NCI-H187 treated with DMSO at 0.1 percent for 48 hours (cell line): ENCODE data around the gene GCNT1.
"Not testable (repeated sequence)": the region's sequence is repeated elsewhere in the genome, so short reads cannot be mapped to it uniquely, and the experiment has no call there.

Experiments used
- DNase-seq: peaks from one replicate; lab custom pipeline; 2025; lab: John Stamatoyannopoulos, UW

Gene GCNT1

GRCh38 chr9:76490249-76490990 lies 31.4 kb downstream of the GCNT1 start:
- no peak for DNase-seq

- DNase-seq: not testable (repeated sequence)
These were observed 32.1 kb downstream of the GCNT1 start for GRCh38 chr9:76491056-76491455.

GRCh38 chr9:76493496-76493895 lies 34.5 kb downstream of the GCNT1 start:
- DNase-seq: not testable (repeated sequence)

- DNase-seq: no peak
These were observed 41.1 kb downstream of the GCNT1 start for GRCh38 chr9:76500061-76500460.

GRCh38 chr9:76502746-76503145 lies 43.8 kb downstream of the GCNT1 start:
- DNase-seq: no peak

DNA sequence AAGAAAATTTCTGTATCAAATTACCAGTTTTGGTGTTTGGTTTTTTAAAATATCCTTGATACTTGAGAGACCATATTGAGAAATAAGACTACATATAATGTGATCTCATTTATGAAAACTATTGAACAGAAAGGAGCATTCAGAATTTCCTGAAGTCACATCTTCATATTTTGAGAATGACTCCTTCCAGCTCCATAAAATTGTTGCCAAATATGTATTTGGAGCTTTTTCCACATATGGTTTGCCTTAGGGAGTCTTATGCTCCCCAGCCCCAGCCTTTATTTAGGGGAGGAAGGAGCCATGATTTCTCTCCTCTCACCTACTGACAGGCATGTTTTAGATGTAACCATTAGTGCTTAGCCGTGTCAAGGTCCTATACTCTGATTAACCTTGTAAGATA lies 51.1 kb downstream of the GCNT1 start:
- no peak for DNase-seq

DNA sequence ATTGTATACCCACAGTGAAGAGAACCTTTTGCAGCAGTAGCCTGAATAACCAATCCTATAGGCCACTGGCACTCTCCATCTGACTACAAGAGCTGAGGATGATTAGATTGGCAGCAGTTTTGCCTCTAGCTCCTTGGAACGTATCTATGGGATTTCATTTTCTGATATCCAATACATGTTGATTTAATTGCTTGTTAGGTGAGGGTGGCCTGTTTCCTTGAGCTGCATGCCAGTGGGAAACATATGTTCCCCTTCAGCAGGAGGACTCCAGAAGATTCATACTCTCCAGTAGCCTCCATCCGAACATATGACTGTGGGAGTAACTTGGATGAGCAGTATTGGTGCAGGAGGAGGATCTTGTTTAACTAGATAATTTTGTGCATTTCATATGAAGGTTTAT lies 51.5 kb downstream of the GCNT1 start:
- no peak for DNase-seq

- DNase-seq: no peak
These were observed 53.8 kb downstream of the GCNT1 start for GRCh38 chr9:76512826-76513225.

GRCh38 chr9:76516350-76516749 lies 57.4 kb downstream of the GCNT1 start:
- DNase-seq: no peak

DNA sequence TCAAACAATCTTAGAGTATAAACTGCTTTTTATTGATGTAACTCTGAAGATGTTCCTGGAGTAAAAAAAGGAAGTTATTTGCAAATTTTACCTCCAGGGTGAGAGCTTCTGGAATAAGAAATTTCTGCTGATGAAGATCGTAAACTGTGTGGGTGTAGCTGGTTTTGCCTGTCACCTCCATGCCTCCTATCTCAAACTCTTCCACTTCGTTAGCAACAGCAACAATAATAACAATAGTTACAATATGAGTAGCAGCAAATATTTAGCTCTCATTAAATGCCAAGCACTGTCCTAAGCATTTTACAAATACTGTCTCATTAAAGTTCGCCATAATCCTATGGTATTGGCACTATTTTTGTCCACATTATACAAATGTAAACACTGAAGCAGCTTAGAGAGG lies 57.9 kb downstream of the GCNT1 start:
- no peak for DNase-seq

DNA sequence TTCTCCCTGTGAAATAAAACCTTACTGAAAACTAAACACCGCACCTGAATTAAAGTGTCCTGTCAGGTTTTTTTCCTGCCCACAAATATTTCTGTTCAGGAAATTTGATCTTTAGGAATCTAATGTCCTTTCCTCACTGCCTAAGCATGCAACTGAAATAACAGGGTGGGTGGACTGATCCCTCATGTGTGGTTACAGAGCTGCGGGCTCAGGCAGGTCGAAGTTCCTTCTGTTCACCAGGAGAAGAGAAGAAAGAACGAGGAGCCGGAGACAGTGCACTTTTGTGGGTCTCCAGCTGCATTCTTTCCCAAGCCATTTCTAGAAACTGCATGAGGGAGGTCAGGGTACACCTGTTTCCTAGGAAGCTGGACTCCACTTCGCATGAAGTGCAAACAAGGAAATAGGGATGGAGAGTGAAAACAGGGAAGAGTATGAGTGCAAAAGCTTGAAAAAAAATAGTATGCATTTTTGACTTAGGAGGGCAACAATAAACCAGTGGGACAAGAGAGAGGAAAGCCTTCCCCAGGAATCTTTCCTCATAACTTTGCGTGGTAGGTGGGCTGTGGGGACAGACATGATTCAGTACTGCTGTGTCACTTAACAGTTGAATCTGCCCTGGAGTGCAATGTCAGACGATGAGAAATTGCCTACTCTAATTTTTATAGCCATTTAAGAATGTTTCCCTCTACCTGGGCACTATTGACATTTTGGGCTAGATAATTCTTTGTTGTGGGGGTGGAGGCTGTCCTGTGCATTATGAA lies 60.3 kb downstream of the GCNT1 start:
- DNase-seq: no peak

- DNase-seq: no peak
These were observed 62.3 kb downstream of the GCNT1 start for GRCh38 chr9:76521244-76521681.

GRCh38 chr9:76521906-76522305 lies 62.9 kb downstream of the GCNT1 start:
- no peak for DNase-seq

GRCh38 chr9:76523617-76524200 lies 64.7 kb downstream of the GCNT1 start:
- DNase-seq: not testable (repeated sequence)

- no peak for DNase-seq
These were observed 66.2 kb downstream of the GCNT1 start for GRCh38 chr9:76525196-76525595.

- no peak for DNase-seq
These were observed 67.0 kb downstream of the GCNT1 start for GRCh38 chr9:76526026-76526425.

GRCh38 chr9:76528056-76528455 lies 69.1 kb downstream of the GCNT1 start:
- no peak for DNase-seq

GRCh38 chr9:76528642-76529190 lies 69.7 kb downstream of the GCNT1 start:
- no peak for DNase-seq

GRCh38 chr9:76529653-76530052 lies 70.7 kb downstream of the GCNT1 start:
- DNase-seq: no peak

- no peak for DNase-seq
These were observed 71.6 kb downstream of the GCNT1 start for GRCh38 chr9:76530458-76531110.

GRCh38 chr9:76531231-76531780 lies 72.3 kb downstream of the GCNT1 start:
- no peak for DNase-seq

GRCh38 chr9:76532877-76533276 lies 73.9 kb downstream of the GCNT1 start:
- not testable (repeated sequence) for DNase-seq
